ENCODE results near the gene TRA2B.

TRA2B gene

DNA sequence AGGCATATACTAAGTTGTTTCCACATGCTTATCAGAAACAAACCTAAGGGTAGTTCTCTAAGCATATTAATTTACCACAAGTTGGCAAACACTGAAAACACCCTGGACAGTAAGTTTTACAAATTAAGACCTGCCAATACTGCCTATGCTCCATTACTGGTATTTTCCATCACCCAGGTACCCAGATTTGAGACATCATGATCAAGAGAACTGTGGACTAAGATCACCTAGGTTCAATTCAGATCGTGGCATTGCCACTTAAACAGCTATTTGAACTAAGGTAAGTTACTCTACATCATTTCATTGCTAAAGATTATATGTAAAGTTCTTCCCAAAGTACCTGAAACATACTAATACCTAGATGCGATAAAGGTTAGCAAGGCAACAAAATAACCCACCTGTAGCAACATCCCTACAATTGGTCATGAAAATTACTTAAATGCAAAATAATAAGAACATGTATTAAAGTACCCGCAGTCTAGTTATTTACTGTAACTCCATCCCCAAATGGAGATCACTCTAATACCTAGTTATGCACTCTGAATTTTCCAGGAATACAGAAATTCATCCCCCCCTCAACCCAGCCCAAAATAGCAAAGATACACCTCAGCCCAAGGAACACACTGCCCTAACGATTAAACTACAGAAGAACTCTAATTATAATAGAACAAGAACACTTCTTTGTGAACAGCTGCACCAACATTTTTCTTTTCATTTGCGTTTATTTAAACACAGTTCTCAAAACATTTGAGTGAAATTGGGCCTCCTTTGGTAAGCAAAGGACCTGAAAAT, 21.6 kb downstream of the TRA2B start:
- Histone ChIP-seq H2BK5ac (ENCODE audit: low read depth, low read length, poor library complexity) (no peak overlapping the region), H3K9me3 (ENCODE audit: insufficient read depth, low read depth, low read length) (no peaks in the 10 kb centered on the region), H4K12ac (ENCODE audit: low read depth, low read length) (no peak overlapping the region), H3K79me1 (ENCODE audit: low read length) (no peaks in the 10 kb centered on the region), H2BK120ac (ENCODE audit: insufficient read depth, low read length, poor library complexity) (no peak overlapping the region), H3K4me2 (ENCODE audit: low read length) (no peak overlapping the region), H3K4me1 (ENCODE audit: control insufficient read depth in 1 of 2, insufficient read depth in 2 of 2, low read length in 2 of 2) (no peaks in the 10 kb centered on the region), H3K14ac (ENCODE audit: low read length) (no peak overlapping the region), H4K8ac (ENCODE audit: low read depth, low read length) (no peak overlapping the region), H3K9ac (ENCODE audit: low read length) (no peak overlapping the region), H3K23ac (ENCODE audit: low read length) (no peak overlapping the region), H2AK5ac (ENCODE audit: low read length) (no peak overlapping the region), H2BK12ac (ENCODE audit: low read length) (no peak overlapping the region), H4K91ac (ENCODE audit: low read depth, low read length) (no peak overlapping the region), H3K4me3 (ENCODE audit: low read depth, low read length) (no peak overlapping the region), H3K27ac (ENCODE audit: low read depth, low read length) (no peak overlapping the region), H2AFZ (ENCODE audit: insufficient read depth, low read length, poor library complexity) (no peak overlapping the region), H3K4ac (ENCODE audit: low read depth, low read length) (no peak overlapping the region), H3K18ac (ENCODE audit: low read length) (no peak overlapping the region), H3K27me3 (ENCODE audit: insufficient read depth, low read length) (no peaks in the 10 kb centered on the region), H3K36me3 (ENCODE audit: control insufficient read depth in 1 of 2, insufficient read depth in 2 of 2, low read length in 2 of 2) (peaks cover 15 to 29% of the 10 kb centered on the region in 2 experiments), H3K79me2 (ENCODE audit: control insufficient read depth, insufficient read depth, low read length, poor library complexity) (no peaks in the 10 kb centered on the region)
- no peak for DNase-seq
- WGBS (ENCODE audit: extremely low coverage, insufficient coverage, insufficient read length), result no CpG with 5 or more reads among the region's 5 CpGs

DNA sequence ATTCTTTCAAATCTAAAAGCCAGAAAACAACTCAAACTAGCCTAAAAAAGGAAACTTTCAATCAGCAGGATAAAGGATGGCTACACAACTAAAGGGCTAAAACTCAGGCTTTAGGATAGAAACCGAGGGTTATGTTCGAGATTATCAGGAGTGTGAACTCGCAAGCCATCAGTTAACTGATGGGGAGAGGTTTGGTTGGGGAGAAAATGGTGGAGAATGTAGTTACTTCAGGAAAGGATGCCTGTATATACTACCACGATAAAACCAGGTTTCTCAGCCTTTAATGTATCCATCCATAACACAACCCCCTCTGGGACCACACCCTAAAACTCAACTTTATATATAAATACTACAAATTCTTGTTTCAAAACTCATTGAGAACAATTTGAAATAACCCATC, 22.2 kb downstream of the TRA2B start:
- no peak overlapping the region for H2BK12ac ChIP-seq (ENCODE audit: low read length)
- no peak for DNase-seq
- H3K4me2 ChIP-seq (ENCODE audit: low read length), result no peak overlapping the region
- H2BK120ac ChIP-seq (ENCODE audit: insufficient read depth, low read length, poor library complexity), result no peak overlapping the region
- no peak overlapping the region for H2BK5ac ChIP-seq (ENCODE audit: low read depth, low read length, poor library complexity)
- H4K91ac ChIP-seq (ENCODE audit: low read depth, low read length), result no peak overlapping the region
- H3K9ac ChIP-seq (ENCODE audit: low read length), result no peak overlapping the region
- no CpG with 5 or more reads among the region's 4 CpGs for WGBS (ENCODE audit: extremely low coverage, insufficient coverage, insufficient read length)
- H3K27me3 ChIP-seq (ENCODE audit: insufficient read depth, low read length), result no peaks in the 10 kb centered on the region
- H2AFZ ChIP-seq (ENCODE audit: insufficient read depth, low read length, poor library complexity), result no peak overlapping the region
- H4K12ac ChIP-seq (ENCODE audit: low read depth, low read length), result no peak overlapping the region
- H2AK5ac ChIP-seq (ENCODE audit: low read length), result no peak overlapping the region
- no peak overlapping the region for H3K14ac ChIP-seq (ENCODE audit: low read length)
- peaks cover 14 to 26% of the 10 kb centered on the region in 2 experiments for H3K36me3 ChIP-seq (ENCODE audit: control insufficient read depth in 1 of 2, insufficient read depth in 2 of 2, low read length in 2 of 2)
- H3K18ac ChIP-seq (ENCODE audit: low read length), result no peak overlapping the region
- H3K27ac ChIP-seq (ENCODE audit: low read depth, low read length), result no peak overlapping the region
- no peaks in the 10 kb centered on the region for H3K79me1 ChIP-seq (ENCODE audit: low read length)
- no peak overlapping the region for H3K4ac ChIP-seq (ENCODE audit: low read depth, low read length)
- no peaks in the 10 kb centered on the region for H3K4me1 ChIP-seq (ENCODE audit: control insufficient read depth in 1 of 2, insufficient read depth in 2 of 2, low read length in 2 of 2)
- H3K79me2 ChIP-seq (ENCODE audit: control insufficient read depth, insufficient read depth, low read length, poor library complexity), result no peaks in the 10 kb centered on the region
- H3K23ac ChIP-seq (ENCODE audit: low read length), result no peak overlapping the region
- no peak overlapping the region for H3K4me3 ChIP-seq (ENCODE audit: low read depth, low read length)
- H3K9me3 ChIP-seq (ENCODE audit: insufficient read depth, low read depth, low read length), result no peaks in the 10 kb centered on the region
- no peak overlapping the region for H4K8ac ChIP-seq (ENCODE audit: low read depth, low read length)

DNA sequence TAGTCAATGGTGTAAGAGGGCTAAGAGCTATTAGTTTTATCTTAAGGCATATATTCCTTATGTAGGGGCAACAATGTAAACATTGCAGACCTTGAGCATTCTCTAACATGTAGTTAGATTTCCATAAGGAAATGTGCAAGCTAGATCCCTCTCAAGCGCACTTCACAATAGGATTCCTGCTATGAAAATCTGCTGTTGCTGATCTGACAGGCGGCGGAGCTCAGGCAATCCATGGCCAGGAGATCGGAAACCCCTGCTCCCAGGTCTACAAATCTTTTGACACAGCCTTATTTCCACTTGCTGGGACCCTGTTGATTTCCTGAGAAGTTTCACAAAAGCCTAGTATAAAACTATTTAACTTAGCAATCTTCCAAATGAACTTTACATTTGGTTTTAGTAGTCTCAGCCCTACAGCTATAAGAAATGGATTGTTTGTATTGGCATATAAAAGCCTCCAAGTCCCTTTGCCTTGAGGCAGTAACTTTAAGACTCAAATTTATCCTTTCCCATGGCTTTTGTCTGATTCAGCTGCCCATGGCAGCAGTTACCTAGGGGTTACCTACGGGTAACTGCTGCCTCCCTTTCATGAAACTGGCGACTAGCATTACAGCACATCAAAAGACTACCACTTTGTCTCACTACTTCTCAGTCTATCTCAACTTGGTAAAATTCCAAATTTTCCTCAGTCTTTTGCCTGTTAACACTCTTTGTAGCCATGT, 22.7 kb downstream of the TRA2B start:
- H3K79me2 ChIP-seq (ENCODE audit: control insufficient read depth, insufficient read depth, low read length, poor library complexity), result no peaks in the 10 kb centered on the region
- no peak overlapping the region for H2BK12ac ChIP-seq (ENCODE audit: low read length)
- no peak overlapping the region for H4K12ac ChIP-seq (ENCODE audit: low read depth, low read length)
- no peak overlapping the region for H3K9ac ChIP-seq (ENCODE audit: low read length)
- no peak overlapping the region for H3K4me2 ChIP-seq (ENCODE audit: low read length)
- no peaks in the 10 kb centered on the region for H3K79me1 ChIP-seq (ENCODE audit: low read length)
- H3K36me3 ChIP-seq (ENCODE audit: control insufficient read depth in 1 of 2, insufficient read depth in 2 of 2, low read length in 2 of 2), result peaks cover 9 to 21% of the 10 kb centered on the region in 2 experiments
- no peak overlapping the region for H4K8ac ChIP-seq (ENCODE audit: low read depth, low read length)
- H3K23ac ChIP-seq (ENCODE audit: low read length), result no peak overlapping the region
- H3K9me3 ChIP-seq (ENCODE audit: insufficient read depth, low read depth, low read length), result no peaks in the 10 kb centered on the region
- H2BK5ac ChIP-seq (ENCODE audit: low read depth, low read length, poor library complexity), result no peak overlapping the region
- no peak overlapping the region for H2BK120ac ChIP-seq (ENCODE audit: insufficient read depth, low read length, poor library complexity)
- no peak overlapping the region for H3K27ac ChIP-seq (ENCODE audit: low read depth, low read length)
- DNase-seq, result no peak
- no peak overlapping the region for H3K14ac ChIP-seq (ENCODE audit: low read length)
- H3K18ac ChIP-seq (ENCODE audit: low read length), result no peak overlapping the region
- WGBS (ENCODE audit: extremely low coverage, insufficient coverage, insufficient read length), result no CpG with 5 or more reads among the region's 6 CpGs
- H3K4ac ChIP-seq (ENCODE audit: low read depth, low read length), result no peak overlapping the region
- no peaks in the 10 kb centered on the region for H3K27me3 ChIP-seq (ENCODE audit: insufficient read depth, low read length)
- H3K4me3 ChIP-seq (ENCODE audit: low read depth, low read length), result no peak overlapping the region
- H2AK5ac ChIP-seq (ENCODE audit: low read length), result no peak overlapping the region
- no peak overlapping the region for H4K91ac ChIP-seq (ENCODE audit: low read depth, low read length)
- H2AFZ ChIP-seq (ENCODE audit: insufficient read depth, low read length, poor library complexity), result no peak overlapping the region
- H3K4me1 ChIP-seq (ENCODE audit: control insufficient read depth in 1 of 2, insufficient read depth in 2 of 2, low read length in 2 of 2), result no peaks in the 10 kb centered on the region

DNA sequence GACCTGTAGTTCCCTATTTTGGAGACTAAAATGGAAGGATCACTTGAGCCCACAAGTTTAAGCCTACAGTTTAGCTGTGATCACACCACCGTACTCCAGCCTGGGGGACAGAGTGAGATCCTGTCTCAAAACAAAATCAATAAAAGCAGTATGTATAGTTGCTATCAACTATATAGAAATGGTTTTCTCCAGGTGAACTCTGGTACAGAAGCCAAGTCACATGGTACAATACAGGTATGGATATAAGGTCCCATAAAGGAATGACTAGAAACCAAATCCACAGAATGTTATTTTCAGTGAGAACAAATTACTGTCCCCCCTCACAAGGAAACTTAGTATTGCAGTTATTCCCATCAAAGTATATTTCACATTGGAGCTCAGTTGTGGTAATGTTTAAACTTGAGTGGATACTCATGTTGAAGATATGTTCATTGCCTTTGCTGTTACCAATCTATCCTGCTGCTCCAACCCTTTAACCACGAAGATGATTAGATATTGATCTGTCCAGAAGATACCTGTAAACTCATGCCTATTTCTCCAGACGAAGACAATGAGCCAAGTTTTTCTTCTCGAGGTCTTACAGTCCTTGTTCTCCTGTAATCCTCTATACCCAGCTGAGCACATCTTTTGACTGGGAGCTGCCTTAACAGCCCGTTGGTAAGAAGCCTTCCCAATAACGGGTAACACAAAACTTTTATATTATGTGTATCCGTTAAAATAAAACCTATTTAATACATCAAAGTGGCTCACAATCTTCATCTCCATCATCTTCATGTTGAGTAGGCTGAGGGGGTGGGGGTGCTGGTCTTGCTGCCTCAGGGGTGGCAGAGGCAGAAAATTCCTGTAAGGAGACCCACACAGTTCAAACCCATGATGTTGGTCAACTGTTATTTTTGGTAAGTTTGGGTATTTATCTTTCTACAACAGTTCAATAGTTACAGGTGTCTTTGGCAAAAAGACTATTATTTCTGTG, 24.6 kb downstream of the TRA2B start:
- H4K91ac ChIP-seq (ENCODE audit: low read depth, low read length), result no peak overlapping the region
- no peak overlapping the region for H3K4me2 ChIP-seq (ENCODE audit: low read length)
- no CpG with 5 or more reads among the region's 7 CpGs for WGBS (ENCODE audit: extremely low coverage, insufficient coverage, insufficient read length)
- H2AFZ ChIP-seq (ENCODE audit: insufficient read depth, low read length, poor library complexity), result no peak overlapping the region
- no peak for DNase-seq
- no peak overlapping the region for H2BK5ac ChIP-seq (ENCODE audit: low read depth, low read length, poor library complexity)
- H3K27ac ChIP-seq (ENCODE audit: low read depth, low read length), result no peak overlapping the region
- no peaks in the 10 kb centered on the region for H3K79me1 ChIP-seq (ENCODE audit: low read length)
- H3K9ac ChIP-seq (ENCODE audit: low read length), result no peak overlapping the region
- H3K9me3 ChIP-seq (ENCODE audit: insufficient read depth, low read depth, low read length), result no peaks in the 10 kb centered on the region
- H3K14ac ChIP-seq (ENCODE audit: low read length), result no peak overlapping the region
- H3K18ac ChIP-seq (ENCODE audit: low read length), result no peak overlapping the region
- no peaks in the 10 kb centered on the region for H3K27me3 ChIP-seq (ENCODE audit: insufficient read depth, low read length)
- no peak overlapping the region for H3K4me3 ChIP-seq (ENCODE audit: low read depth, low read length)
- no peak overlapping the region for H4K12ac ChIP-seq (ENCODE audit: low read depth, low read length)
- no peak overlapping the region for H4K8ac ChIP-seq (ENCODE audit: low read depth, low read length)
- H3K23ac ChIP-seq (ENCODE audit: low read length), result no peak overlapping the region
- H2BK12ac ChIP-seq (ENCODE audit: low read length), result no peak overlapping the region
- H2AK5ac ChIP-seq (ENCODE audit: low read length), result no peak overlapping the region
- peaks cover 6 to 14% of the 10 kb centered on the region in 2 experiments for H3K36me3 ChIP-seq (ENCODE audit: control insufficient read depth in 1 of 2, insufficient read depth in 2 of 2, low read length in 2 of 2)
- no peak overlapping the region for H3K4ac ChIP-seq (ENCODE audit: low read depth, low read length)
- H2BK120ac ChIP-seq (ENCODE audit: insufficient read depth, low read length, poor library complexity), result no peak overlapping the region
- no peaks in the 10 kb centered on the region for H3K79me2 ChIP-seq (ENCODE audit: control insufficient read depth, insufficient read depth, low read length, poor library complexity)
- no peaks in the 10 kb centered on the region for H3K4me1 ChIP-seq (ENCODE audit: control insufficient read depth in 1 of 2, insufficient read depth in 2 of 2, low read length in 2 of 2)
